Panc1 (cell line): ENCODE results near the gene ZDHHC11B. TPM values are rescaled to one million over a fixed set of nuclear protein-coding genes. Genes with fewer than 3 reads are reported as not detected.
A peak's percentile ranks its signal among the peaks of the same experiment; 100 is the strongest.
"Not testable (repeated sequence)": the region's sequence is repeated elsewhere in the genome, so short reads cannot be mapped to it uniquely, and the experiment has no call there.

Source experiments
- ATAC-seq: fragments of 200-7000 bp; cut with Tn5 transposase; 2 replicates; pipeline ENCODE4 v1.9.1; 2020; ENCODE audit warnings: mild to moderate bottlenecking, moderate library complexity
- BruUV-seq: library from RNA; stranded (reverse); fragments of 400-500 nt; replicated peaks from 2 replicates; lab custom pipeline; 2021; lab: Mats Ljungman, UMichigan
- CTCF ChIA-PET: fragments of 300-600 bp; sonication (Branson Sonifier 250); formaldehyde crosslinking; loops from one replicate; lab custom pipeline; 2022; ENCODE audit warnings: antibody characterized with exemption; lab: Charles Lee
- POLR2A ChIA-PET: fragments of 300-600 bp; sonication (Branson Sonifier 250); formaldehyde crosslinking; loops from one replicate; lab custom pipeline; 2022; ENCODE audit warnings: antibody characterized with exemption; lab: Charles Lee
- DNase-seq: peaks from one replicate; pipeline ENCODE4 v3.0.0-alpha.2; 2010; ENCODE audit warnings: low read depth, low spot score
- H3K27ac ChIP-seq: 2 replicates; pipeline ENCODE4 v1.5.1; 2011; ENCODE audit warnings: mild to moderate bottlenecking, low read length, inconsistent platforms
- H3K27me3 ChIP-seq: fragments of 200-500 bp; sonication (Bioruptor generic); 2 replicates; pipeline ENCODE4 v1.6.0; 2014; ENCODE audit warnings: low read length, inconsistent platforms; ENCODE audit not compliant: control insufficient read depth, insufficient read depth
- H3K36me3 ChIP-seq: fragments of 200-500 bp; sonication (Bioruptor generic); 2 replicates; pipeline ENCODE4 v1.5.1; 2014; ENCODE audit warnings: inconsistent platforms, mild to moderate bottlenecking, low read length, moderate library complexity; ENCODE audit not compliant: control insufficient read depth, insufficient read depth
- H3K4me1 ChIP-seq: 2 replicates; pipeline ENCODE4 v1.5.1; 2011; ENCODE audit warnings: inconsistent platforms, mild to moderate bottlenecking, low read length, moderate library complexity; ENCODE audit not compliant: control insufficient read depth, insufficient read depth
- H3K4me3 ChIP-seq, 2 experiments: 2 replicates each; pipeline ENCODE4 v1.5.1; 2011 to 2012; ENCODE audit warnings: low read depth in 2 of 2, low read length in 2 of 2, mild to moderate bottlenecking in 2 of 2, inconsistent platforms in 1 of 2, moderate library complexity in 1 of 2
- H3K9me3 ChIP-seq: fragments of 200-500 bp; sonication (Bioruptor generic); 2 replicates; pipeline ENCODE4 v1.5.1; 2014; ENCODE audit warnings: low read depth, mild to moderate bottlenecking, inconsistent platforms, low read length, moderate library complexity; ENCODE audit not compliant: control insufficient read depth, insufficient read depth
- POLR2AphosphoS5 ChIP-seq: IDR thresholded peaks from 2 replicates; pipeline ENCODE4 v1.6.1; 2012; ENCODE audit warnings: mild to moderate bottlenecking, low read depth, low read length, moderate library complexity
- SIN3A ChIP-seq: IDR thresholded peaks from 2 replicates; pipeline ENCODE4 v1.6.1; 2012; ENCODE audit warnings: low read depth, mild to moderate bottlenecking, low read length, moderate library complexity, borderline replicate concordance; ENCODE audit not compliant: insufficient read depth
- TCF7L2 ChIP-seq: IDR thresholded peaks from 2 replicates; pipeline ENCODE4 v1.6.1; 2011; ENCODE audit warnings: mild to moderate bottlenecking, low read depth, low read length, inconsistent platforms
- in situ Hi-C: cut with HindIII; loops from 2 replicates; pipeline ENCODE4 v1.10.0; 2016; ENCODE audit warnings: low sequenced_read_pairs, low pct_unique_long_range_greater_than_20kb
- intact Hi-C: fragments of 100-400 bp; cut with micrococcal nuclease; formaldehyde crosslinking; loops from one replicate; pipeline ENCODE4 v1.10.0; 2022; ENCODE audit not compliant: unreplicated experiment
- total RNA-seq: library from RNA; stranded (reverse); gene quantifications from one replicate; pipeline ENCODE4 v1.2.1, GENCODE V29; 2021; ENCODE audit not compliant: unreplicated experiment
- TF ChIP-seq, protein P1 (sequence below), 2 experiments: IDR thresholded peaks; 2 replicates each; pipeline ENCODE4 v1.6.1; 2011 to 2012; ENCODE audit warnings: low read depth in 2 of 2, control low read depth in 1 of 2, low read length in 1 of 2, mild to moderate bottlenecking in 1 of 2, moderate library complexity in 1 of 2; ENCODE audit not compliant: insufficient read depth in 1 of 2
- TF ChIP-seq, protein P2 (sequence below): fragments of 450-650 bp; IDR thresholded peaks from 2 replicates; pipeline ENCODE4 v1.5.1; 2017; ENCODE audit warnings: mild to moderate bottlenecking

ZDHHC11B gene
- total RNA-seq, 1 experiment from 2014 or later: 1.4 TPM

DNA sequence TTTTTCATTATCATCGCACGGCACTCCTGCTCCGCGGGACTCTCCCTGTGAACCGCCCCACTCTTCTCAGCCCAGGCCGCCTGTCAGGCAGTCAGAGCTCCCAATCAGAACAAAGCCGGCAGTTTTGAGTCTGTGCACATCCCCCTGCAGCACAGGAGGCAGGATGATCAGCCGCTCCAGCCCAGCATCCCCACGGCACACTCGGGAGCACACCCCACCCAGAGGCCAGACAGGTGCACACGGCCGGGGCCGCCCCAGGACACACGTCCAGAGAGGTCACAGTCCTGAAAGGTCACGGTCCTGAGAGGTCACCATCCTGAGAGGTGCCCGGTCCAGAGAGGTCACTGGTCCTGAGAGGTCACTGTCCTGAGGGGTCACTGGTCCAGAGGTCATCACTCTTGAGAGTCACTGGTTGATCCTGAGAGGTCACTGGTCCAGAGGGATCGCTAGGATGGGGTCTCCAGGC lies 99.7 kb downstream of the ZDHHC11B start:
- intact Hi-C loops: loop anchor here (10.0 kb wide), 1 partner anchor 90 kb away; no protein-coding TSS in a partner anchor
- in situ Hi-C loops: no loop called here
- no TSS peak for BruUV-seq

DNA sequence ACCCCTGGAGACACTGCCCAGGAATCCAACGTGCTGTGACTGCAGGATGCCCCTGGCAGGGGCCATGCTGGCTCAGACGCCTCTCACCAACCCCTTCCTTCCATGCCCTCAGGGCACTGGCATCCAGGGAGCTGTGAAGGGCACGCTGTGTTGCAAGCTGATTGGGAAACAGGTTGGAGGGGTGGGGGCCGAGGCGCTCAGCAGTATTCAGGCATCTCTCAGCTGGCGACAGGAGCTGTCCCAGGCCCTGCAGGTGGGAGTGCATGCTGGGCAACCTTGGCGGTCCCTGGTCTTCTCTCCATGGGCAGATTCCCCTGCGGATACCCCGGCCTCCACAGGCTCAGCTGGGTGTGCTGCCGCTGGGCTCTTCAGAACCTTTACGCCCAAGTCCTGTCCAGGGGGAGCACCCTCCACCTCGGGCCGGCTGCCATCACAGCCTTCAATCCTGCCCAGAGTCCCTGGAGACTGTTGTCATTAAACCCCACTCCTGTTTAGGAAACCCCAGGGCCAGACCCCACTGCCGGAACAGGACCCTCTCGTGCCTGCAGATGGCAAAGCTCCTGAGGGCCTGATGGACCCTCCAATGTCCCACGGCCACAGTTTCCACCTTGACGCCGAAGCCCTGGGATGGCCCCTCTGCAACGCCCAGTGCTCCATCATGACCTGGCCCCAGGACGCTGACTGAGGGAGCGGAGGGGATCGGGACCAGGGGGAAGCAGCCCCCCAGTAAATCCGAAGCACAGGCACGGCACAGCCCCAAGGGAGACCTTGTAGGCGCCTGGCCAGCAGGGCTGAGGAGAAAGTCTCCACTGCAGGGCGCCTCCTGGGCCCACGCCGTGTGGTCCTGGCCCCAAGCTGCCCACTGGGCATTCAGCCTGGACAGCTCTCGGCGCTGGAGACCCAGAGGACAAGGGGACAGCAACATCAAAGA lies 100.7 kb downstream of the ZDHHC11B start:
- H3K9me3 ChIP-seq: no peaks in the 10 kb centered on the region
- H3K4me1 ChIP-seq: no peaks in the 10 kb centered on the region
- H3K4me3 ChIP-seq: no peak overlapping the region
- CTCF ChIA-PET: no interaction called here
- ATAC-seq (no peak), DNase-seq (no peak)
- intact Hi-C loops (loop anchor here (10.0 kb wide), 1 partner anchor 91 kb away; no protein-coding TSS in a partner anchor), in situ Hi-C loops (no loop called here)
- H3K27me3 ChIP-seq: no peaks in the 10 kb centered on the region
- H3K36me3 ChIP-seq: no peaks in the 10 kb centered on the region
- BruUV-seq: no TSS peak
- TF ChIP-seq, protein P1, sequence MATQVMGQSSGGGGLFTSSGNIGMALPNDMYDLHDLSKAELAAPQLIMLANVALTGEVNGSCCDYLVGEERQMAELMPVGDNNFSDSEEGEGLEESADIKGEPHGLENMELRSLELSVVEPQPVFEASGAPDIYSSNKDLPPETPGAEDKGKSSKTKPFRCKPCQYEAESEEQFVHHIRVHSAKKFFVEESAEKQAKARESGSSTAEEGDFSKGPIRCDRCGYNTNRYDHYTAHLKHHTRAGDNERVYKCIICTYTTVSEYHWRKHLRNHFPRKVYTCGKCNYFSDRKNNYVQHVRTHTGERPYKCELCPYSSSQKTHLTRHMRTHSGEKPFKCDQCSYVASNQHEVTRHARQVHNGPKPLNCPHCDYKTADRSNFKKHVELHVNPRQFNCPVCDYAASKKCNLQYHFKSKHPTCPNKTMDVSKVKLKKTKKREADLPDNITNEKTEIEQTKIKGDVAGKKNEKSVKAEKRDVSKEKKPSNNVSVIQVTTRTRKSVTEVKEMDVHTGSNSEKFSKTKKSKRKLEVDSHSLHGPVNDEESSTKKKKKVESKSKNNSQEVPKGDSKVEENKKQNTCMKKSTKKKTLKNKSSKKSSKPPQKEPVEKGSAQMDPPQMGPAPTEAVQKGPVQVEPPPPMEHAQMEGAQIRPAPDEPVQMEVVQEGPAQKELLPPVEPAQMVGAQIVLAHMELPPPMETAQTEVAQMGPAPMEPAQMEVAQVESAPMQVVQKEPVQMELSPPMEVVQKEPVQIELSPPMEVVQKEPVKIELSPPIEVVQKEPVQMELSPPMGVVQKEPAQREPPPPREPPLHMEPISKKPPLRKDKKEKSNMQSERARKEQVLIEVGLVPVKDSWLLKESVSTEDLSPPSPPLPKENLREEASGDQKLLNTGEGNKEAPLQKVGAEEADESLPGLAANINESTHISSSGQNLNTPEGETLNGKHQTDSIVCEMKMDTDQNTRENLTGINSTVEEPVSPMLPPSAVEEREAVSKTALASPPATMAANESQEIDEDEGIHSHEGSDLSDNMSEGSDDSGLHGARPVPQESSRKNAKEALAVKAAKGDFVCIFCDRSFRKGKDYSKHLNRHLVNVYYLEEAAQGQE (IDR thresholded peaks at IDR 0.05; ENCODE audit: insufficient read depth in 1 of 2, low read depth in 2 of 2, low read length in 1 of 2): no peak
- TF ChIP-seq SIN3A (no peak), POLR2AphosphoS5 (no peak), TCF7L2 (no peak)
- TF ChIP-seq, protein P2, sequence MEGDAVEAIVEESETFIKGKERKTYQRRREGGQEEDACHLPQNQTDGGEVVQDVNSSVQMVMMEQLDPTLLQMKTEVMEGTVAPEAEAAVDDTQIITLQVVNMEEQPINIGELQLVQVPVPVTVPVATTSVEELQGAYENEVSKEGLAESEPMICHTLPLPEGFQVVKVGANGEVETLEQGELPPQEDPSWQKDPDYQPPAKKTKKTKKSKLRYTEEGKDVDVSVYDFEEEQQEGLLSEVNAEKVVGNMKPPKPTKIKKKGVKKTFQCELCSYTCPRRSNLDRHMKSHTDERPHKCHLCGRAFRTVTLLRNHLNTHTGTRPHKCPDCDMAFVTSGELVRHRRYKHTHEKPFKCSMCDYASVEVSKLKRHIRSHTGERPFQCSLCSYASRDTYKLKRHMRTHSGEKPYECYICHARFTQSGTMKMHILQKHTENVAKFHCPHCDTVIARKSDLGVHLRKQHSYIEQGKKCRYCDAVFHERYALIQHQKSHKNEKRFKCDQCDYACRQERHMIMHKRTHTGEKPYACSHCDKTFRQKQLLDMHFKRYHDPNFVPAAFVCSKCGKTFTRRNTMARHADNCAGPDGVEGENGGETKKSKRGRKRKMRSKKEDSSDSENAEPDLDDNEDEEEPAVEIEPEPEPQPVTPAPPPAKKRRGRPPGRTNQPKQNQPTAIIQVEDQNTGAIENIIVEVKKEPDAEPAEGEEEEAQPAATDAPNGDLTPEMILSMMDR: no peak
- no peak overlapping the region for H3K27ac ChIP-seq
- POLR2A ChIA-PET: no interaction called here

More for the DNA sequence above, 99.7 kb downstream of the ZDHHC11B start:
- no peak overlapping the region for H3K4me3 ChIP-seq
- H3K9me3 ChIP-seq: no peaks in the 10 kb centered on the region
- TF ChIP-seq, protein P2: no peak
- TF ChIP-seq SIN3A: no peak
- TF ChIP-seq, protein P1 (IDR thresholded peaks at IDR 0.05; ENCODE audit: insufficient read depth in 1 of 2, low read depth in 2 of 2, low read length in 1 of 2): no peak
- TF ChIP-seq POLR2AphosphoS5: no peak
- no peak for TF ChIP-seq TCF7L2
- H3K27me3 ChIP-seq: no peaks in the 10 kb centered on the region
- no peaks in the 10 kb centered on the region for H3K36me3 ChIP-seq
- CTCF ChIA-PET: no interaction called here
- no peak for DNase-seq
- no peaks in the 10 kb centered on the region for H3K4me1 ChIP-seq
- ATAC-seq: no peak
- H3K27ac ChIP-seq: no peak overlapping the region
- POLR2A ChIA-PET: no interaction called here

DNA sequence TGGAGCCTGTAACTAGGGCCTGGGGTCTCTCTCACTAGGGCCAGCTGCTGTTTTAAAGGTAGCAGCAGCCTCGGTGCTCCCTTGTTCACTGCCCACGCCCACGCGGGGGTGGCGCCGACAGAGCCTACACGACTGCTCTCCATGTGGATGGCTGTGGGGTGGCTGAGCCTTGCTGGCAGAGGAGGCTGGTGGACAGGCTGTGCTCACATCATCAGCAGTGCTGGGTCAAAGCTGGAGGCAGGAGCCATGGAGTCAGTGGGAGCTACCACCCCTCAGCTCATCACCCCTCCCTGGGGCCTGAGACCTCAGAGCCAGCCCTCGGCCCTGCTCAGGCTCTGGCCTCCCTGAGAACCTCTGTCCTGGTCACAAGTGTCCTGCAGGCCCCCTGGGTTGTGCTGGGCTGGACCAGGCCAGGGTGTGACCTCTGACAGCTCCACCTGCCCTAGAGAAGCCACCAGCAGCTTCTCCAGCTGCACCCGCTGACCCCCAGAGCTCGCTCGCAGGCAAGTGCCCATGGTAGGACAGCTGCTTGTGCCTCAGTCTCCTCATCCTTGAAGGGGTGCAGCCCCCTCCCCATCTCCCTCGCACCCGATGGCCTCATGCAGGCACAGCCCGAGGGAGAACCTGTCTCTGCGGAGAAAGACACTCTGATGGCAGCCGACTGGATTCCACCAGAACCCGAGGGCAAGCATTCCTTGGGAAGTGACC lies 101.7 kb downstream of the ZDHHC11B start:
- POLR2A ChIA-PET, CTCF ChIA-PET, H3K4me1 ChIP-seq, H3K4me3 ChIP-seq, in situ Hi-C loops, DNase-seq, H3K27me3 ChIP-seq, BruUV-seq, H3K36me3 ChIP-seq, H3K9me3 ChIP-seq, H3K27ac ChIP-seq: not testable (repeated sequence)
- ATAC-seq: peak; percentile 39; the same call in 1 of the 2 replicates
- intact Hi-C loops: loop anchor here (10.0 kb wide), 1 partner anchor 92 kb away; no protein-coding TSS in a partner anchor
